ENCODE results near the gene ST6GALNAC1.
A peak's percentile ranks its signal among the peaks of the same experiment; 100 is the strongest.
"Not testable (repeated sequence)": the region's sequence is repeated elsewhere in the genome, so short reads cannot be mapped to it uniquely, and the experiment has no call there.

ST6GALNAC1 gene

GRCh38 chr17:76640550-76641380 lies 2.8 kb downstream of the ST6GALNAC1 start:
- peak; percentile 84 for DNase-seq

GRCh38 chr17:76638263-76638662 lies 5.3 kb downstream of the ST6GALNAC1 start:
- DNase-seq = no peak

DNA sequence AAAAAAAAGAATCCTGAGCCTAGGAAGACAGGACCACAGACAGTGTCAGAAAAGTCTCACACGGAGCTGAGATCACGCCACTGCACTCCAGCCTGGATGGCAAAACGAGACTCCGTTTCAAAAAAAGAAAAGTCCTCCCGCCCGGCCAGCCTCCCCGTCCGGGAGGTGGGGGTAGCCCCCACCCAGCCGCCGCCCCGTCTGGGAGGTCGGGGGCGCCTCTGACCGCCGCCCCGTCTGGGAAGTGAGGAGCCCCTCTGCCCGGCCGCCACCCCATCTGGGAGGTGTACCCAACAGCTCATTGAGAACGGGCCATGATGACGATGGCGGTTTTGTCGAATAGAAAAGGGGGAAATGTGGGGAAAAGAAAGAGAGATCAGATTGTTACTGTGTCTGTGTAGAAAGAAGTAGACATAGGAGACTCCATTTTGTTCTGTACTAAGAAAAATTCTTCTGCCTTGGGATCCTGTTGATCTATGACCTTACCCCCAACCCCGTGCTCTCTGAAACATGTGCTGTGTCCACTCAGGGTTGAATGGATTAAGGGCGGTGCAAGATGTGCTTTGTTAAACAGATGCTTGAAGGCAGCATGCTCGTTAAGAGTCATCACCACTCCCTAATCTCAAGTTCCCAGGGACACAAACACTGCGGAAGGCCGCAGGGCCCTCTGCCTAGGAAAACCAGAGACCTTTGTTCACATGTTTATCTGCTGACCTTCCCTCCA lies 6.9 kb downstream of the ST6GALNAC1 start:
- DNase-seq = not testable (repeated sequence)

DNA sequence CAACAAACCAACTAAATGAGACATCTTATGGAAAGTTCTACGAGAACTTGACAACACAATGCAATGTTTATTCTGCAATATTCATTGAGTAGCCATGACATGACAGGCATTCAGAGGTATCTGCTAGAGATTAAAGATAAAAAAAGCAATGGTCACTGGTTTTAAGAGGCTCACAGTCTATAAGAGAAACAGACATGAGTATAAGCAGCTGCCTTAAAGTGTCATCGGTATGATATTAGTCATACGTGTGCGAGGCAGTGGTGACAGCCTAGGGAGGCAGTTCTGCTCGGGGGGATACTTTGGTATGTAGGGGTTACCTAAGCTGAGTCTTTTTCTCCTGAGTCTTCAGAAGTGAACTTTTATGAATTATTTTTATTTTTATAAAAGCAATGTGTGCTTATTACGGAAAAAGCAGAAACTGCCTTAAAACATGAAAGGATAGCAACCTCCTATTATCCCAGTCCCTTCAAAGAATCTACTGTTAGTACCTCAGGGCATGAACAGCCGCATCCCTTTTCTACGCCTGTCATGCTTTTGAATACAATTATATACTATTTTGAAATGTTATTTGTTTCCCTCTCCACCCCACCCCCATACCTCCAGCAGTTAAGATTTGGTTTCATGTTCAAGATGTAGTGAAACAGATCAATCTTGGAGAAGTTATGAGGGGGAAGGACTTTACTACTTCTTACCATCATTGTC lies 7.7 kb downstream of the ST6GALNAC1 start:
- DNase-seq = no peak

- no peak for DNase-seq
Measured at GRCh38 chr17:76635039-76635438, 8.5 kb downstream of the ST6GALNAC1 start.

DNA sequence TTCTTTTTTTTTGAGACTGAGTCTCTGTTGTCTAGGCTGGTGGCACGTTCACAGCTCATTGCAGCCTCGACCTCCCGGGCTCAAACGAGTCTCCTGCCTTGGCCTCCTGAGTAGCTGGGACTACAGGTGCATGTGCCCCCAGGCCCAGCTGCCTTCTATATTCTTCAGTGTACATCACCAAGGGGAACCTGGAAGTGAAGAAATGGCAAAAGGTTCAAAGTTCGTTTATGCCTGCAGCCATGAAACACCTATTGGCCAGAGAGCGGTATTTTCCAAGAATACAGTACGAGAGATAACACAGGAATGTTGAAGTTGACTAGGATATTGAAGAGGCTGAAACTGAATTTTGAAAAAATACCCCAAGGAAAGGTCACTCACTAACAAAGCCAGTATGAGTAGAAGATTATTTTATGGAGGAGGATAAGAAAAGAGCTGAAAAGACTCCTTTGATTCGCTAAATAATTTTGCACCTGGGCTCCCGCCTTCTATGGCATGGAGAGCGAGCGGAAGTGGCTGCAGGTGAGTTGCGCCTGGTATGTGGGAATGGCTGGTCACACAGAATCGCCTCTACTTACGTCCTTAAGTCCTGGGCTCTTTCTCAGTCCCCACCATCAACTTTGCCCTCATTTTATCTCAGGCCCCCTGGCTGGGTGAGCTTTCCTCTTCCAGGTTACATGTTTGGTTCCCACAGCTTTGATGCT lies 9.8 kb downstream of the ST6GALNAC1 start:
- no peak for DNase-seq

GRCh38 chr17:76631821-76632565 lies 11.6 kb downstream of the ST6GALNAC1 start:
- no peak for DNase-seq

- DNase-seq = no peak
Measured at GRCh38 chr17:76630151-76630550, 13.4 kb downstream of the ST6GALNAC1 start.

DNA sequence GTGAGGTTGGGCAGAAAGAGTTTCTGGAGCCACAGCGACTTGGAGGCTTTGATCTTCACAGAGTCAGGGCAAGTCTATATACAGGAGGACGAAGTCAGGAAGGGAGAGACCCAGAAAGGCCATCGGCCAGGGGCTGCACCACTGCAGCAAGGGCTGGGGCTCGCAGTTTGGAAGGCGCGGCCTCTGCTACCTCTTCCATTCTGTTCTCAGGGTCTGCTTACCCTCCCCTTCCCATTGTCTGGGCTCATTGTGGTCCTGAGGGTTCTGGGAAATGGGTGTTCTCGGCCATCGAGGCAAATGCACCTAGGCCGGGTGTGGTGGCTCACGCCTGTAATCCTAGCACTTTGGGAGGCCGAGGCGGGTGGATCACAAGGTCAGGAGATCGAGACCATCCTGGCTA lies 16.0 kb downstream of the ST6GALNAC1 start:
- DNase-seq = no peak

- DNase-seq = no peak
Measured at GRCh38 chr17:76626442-76626841, 17.1 kb downstream of the ST6GALNAC1 start.

DNA sequence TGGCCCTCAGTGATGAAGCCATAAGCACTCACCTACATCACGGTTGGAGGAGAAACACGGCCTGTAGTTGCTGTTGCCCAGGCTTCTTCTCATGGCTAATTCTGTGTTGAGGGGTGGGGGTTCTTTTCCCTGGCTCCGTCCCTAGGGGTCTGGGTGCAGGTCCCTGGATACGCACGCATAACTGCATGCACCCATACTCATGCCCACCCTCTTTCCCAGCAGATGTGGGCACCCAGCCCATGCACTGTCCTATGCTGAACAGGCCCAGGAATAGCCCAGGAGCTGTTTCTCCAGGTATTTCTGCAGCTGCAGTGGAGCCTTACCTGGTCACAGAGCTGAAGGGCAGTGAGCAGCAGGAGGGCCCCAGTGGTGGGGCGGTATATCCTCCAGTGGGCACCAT lies 18.1 kb downstream of the ST6GALNAC1 start:
- DNase-seq = no peak

DNA sequence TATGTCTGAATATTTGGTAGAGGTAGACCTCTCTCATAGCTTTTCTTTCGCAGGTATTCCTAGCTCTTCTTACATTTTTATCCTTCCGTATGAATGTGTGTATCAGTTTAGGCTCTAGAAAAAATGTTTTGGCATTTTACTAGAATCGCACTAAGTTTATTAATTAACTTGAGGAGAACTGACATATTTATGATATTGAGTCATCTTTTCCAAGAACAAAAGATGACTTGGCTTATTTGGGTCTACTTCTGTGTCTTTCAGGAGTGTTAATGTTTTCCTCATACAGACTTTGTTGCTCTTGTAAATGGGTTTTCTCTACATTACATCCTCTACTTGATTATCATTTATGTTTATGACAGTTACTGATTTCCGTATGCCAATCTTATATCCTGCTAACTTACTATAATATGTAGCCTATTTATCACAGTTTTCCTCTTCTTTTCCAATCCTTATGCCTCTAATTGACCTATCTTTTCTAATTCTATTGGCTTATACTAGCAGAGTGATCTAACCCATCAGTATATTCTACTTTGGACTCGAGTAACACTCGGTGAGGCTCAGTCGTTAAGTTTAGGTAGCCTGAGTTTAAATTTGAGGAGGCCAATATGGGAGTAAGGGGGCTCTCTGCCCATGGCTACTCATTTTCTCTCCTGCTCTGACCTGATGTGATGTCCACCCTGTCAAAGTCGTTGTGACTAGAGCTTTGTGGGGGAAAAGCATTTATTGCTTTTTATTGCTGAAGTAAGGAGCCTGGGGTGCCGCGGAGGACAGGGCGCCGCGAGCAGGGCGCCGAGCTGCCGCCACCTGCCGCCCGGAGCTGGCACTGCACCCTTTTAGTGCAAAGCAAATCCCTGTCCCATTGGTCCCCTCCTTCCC lies 20.0 kb downstream of the ST6GALNAC1 start:
- no peak for DNase-seq

DNA sequence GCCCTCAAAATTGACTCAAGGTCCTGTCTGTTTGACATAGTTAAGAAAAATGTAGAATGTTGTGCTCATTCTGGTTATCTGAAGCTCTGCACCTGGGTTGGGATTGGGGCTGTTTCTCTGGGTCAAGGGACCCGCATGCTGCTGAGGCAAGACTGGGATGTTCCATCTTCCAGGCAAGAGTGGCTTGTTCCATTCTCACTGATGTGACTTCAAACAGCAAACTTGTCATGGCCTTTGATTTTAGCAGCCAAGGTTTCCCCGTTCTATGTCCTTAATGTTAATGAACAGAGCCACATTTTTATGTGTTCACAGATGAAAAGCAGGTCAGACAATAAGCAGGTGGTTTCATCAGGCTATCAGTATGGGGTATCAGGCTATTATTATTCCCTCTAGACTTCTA lies 25.7 kb downstream of the ST6GALNAC1 start:
- no peak for DNase-seq

DNA sequence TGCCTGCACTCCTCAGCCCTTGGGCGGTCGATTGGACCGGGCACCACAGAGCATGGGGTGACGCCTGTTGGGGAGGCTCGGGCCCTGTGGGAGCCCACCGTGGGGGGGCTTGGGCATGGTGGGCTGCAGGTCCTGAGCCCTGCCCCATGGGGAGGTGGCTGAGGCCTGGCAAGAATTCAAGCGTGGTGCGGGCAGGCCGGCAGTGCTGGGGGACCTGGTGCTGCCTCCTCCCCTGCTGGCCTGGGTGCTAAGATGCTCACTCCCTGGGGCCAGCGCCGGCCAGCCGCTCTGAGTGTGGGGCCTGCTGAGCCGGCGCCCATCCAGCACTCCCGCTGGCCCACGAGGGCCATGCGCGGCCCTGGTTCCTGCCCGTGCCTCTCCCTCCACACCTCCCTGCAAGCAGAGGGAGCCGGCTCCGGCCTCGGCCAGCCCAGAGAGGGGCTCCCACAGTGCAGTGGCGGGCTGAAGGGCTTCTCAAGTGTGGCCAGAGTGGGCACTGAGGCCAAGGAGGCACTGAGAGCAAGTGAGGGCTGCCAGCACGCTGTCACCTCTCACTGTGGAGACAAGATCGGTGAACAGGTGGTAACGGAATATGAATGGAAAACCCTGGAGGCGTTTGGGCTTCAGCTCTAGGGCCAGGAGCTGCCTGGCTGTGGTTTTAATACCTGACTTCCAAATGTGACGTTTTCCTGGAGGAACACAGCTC lies 28.5 kb downstream of the ST6GALNAC1 start:
- DNase-seq = no peak

DNA sequence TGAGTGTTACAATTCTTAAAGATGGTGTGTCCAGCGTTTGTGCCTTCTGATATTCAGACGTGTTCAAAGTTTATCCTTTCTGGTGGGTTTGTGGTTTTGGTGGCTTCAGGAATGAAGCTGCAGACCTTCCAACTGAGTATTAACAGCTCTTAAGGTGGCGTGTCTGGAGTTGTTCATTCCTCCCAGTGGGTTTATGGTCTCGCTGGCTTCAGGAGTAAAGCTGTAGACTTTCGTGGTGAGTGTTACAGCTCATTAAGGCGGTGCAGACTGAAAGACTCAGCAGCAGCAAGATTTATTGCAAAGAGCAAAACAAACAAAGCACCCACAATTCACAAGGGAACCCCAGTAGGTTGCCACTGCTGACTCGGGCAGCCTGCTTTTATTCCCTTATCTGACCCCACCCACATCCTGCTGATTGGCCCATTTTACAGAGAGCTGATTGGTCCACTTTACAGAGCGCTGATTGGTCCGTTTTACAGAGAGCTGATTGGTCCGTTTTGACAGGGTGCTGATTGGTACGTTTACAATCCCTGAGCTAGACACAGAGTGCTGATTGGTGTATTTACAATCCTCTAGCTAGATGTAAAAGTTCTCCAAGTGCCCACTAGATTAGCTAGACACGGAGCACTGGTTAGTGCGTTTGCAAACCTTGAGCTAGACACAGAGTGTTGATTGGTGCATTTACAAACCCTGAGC lies 29.3 kb downstream of the ST6GALNAC1 start:
- DNase-seq = not testable (repeated sequence)

DNA sequence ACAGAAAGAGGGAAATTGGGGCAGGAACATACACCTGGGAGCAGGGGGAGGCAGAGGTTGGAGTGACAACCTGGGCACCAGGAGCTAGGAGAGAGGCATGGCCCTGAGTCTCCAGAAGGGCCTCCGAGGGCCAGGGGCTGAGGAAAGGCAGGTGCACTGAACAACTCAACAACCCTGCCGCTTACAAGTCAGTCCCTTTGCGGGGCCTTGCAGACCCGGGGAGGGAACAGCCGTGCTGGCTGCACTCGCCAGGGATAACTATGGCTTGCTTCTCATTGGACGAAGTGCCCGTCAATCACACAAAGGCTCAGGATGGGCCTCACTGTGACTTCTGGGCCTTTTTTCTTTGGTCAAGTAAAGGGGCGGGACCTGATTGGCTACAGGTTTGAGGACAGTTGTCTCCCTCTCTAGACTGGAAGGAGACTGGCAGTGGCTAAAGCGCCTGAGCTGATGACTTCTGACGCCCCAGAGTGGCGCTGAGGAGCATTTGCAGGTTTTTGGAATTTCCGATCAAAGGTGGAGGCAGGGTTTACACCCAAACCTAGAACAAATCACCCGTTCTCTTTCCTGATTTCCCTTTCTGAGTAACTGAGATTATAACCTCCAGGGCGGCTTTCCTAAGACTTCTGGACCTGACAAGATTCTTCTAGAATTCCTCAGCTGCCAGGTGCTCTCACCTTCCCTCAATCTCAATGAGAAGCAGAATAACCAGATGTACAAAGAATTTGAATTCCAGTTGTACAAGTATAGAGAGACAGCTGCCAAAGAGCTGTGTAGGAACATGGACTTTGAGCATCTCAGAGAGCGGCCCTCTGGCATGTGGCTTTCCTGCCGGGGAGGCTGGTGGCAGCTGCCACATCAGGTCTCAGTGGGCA lies 30.3 kb downstream of the ST6GALNAC1 start:
- DNase-seq = no peak

DNA sequence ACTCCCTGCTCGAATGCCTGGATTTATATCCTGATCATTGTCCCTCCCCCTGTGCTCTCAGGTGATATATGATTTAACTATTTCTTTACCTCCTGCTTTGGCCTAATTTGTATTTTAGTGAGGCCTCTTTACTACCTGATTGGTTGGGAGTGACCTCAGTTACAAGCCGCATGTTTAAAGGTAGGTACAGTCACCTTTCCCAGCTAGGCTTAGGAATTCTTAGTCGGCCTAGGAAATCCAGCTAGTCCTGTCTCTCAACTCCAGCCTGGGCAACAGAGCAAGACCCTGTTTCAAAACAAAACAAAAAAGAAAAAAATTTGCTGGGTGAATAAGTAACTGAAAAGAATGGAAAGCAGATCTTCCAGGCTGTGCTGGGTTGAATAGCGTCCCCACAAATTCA lies 31.1 kb downstream of the ST6GALNAC1 start:
- DNase-seq = no peak

DNA sequence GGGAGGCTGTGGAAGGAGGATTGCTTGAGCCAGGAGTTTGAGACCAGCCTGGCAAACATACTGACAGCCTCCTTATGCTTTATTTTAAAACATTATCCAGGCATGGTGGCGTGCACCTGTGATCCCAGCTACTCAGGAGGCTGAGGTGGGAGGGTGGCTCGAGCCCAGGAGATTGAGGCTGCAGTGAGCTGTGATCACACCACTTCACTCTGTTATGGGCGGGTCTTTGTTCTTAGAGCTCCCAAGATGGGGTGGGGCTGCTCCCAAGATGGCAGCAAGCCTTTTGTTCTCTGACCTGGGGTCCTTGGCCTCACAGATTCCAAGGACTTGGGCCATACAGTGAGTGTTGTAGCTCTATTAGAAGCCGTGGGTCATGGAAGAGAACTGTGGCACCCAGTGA lies 31.8 kb downstream of the ST6GALNAC1 start:
- DNase-seq = no peak

Data from GF-D8 (cell line).